Duodenal mucosa (tissue), 2 donors: Measurements from ENCODE around the gene YPEL2.
"Not testable (repeated sequence)": the region's sequence is repeated elsewhere in the genome, so short reads cannot be mapped to it uniquely, and the experiment has no call there.

Source experiments
- H3K27ac ChIP-seq: one replicate; pipeline ENCODE4 v1.7.0; 2013; ENCODE audit warnings: low read depth, low read length
- H3K27me3 ChIP-seq, 2 donors: one replicate each; pipeline ENCODE4 v1.7.0; 2013; ENCODE audit warnings: low read length in 2 of 2, control low read depth in 1 of 2; ENCODE audit not compliant: insufficient read depth in 2 of 2, control insufficient read depth in 1 of 2
- H3K36me3 ChIP-seq, 2 donors: one replicate each; pipeline ENCODE4 v1.7.0; 2013; ENCODE audit warnings: low read length in 2 of 2, control low read depth in 1 of 2; ENCODE audit not compliant: insufficient read depth in 2 of 2, control insufficient read depth in 1 of 2
- H3K4me1 ChIP-seq, 2 donors: one replicate each; pipeline ENCODE4 v1.7.0; 2013; ENCODE audit warnings: low read length in 2 of 2, control low read depth in 1 of 2; ENCODE audit not compliant: insufficient read depth in 2 of 2, control insufficient read depth in 1 of 2
- H3K4me3 ChIP-seq, 2 donors: one replicate each; pipeline ENCODE4 v1.7.0; 2013; ENCODE audit warnings: low read length in 2 of 2, low read depth in 1 of 2
- H3K9ac ChIP-seq, 2 donors: one replicate each; pipeline ENCODE4 v1.7.0; 2013; ENCODE audit warnings: low read length in 2 of 2, low read depth in 1 of 2
- H3K9me3 ChIP-seq, 2 donors: one replicate each; pipeline ENCODE4 v1.7.0; 2013; ENCODE audit warnings: low read length in 2 of 2, control low read depth in 1 of 2; ENCODE audit not compliant: control insufficient read depth in 1 of 2

The YPEL2 gene

DNA sequence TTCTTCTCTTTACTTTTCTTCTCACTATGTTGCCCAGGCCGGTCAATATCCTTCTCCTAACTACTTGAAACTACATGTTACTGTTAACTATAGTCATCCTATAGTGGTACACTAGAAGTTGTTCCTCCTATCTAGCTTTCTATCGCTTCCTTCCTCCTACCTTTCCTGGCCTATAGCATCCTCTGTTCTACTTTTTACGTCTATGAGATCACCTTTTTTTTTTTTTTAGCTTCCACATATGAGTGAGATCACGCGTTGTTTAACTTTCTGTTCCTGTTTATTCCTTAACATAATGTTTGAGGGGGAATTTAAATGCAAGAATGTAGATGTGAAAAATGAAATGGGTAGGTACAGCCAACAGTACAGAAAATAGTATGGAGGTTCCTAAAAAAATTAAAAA is 30.5 kb upstream of the YPEL2 start:
- Histone ChIP-seq H3K9ac (no peak overlapping the region), H3K4me3 (no peak overlapping the region), H3K27ac (no peak overlapping the region), H3K9me3 (no peaks in the 10 kb centered on the region), H3K36me3 (no peaks in the 10 kb centered on the region), H3K4me1 (peaks cover 26 to 29% of the 10 kb centered on the region in 2 donors), H3K27me3 (no peaks in the 10 kb centered on the region)

DNA sequence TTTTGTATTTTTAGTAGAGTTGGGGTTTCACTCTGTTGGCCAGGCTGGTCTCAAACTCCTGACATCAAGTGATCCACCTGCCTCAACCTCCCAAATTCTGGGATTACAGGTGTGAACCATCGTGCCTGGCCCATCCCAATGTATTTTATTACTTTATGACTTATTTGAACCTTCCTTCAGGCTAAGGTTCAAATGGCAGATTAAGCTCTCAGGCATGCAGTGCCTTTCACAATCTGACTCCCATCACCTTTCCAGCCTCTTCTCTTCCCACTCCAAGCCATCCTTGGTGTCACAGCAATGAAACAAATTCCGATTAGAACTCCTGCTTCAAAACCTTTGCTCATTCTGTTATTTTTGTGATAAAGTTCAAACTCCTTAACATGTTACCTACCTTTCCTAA is 26.6 kb upstream of the YPEL2 start:
- Histone ChIP-seq H3K9ac (no peak overlapping the region), H3K36me3 (no peaks in the 10 kb centered on the region), H3K27me3 (no peaks in the 10 kb centered on the region), H3K4me3 (no peak overlapping the region), H3K9me3 (no peaks in the 10 kb centered on the region), H3K27ac (no peak overlapping the region), H3K4me1 (peaks cover 11 to 13% of the 10 kb centered on the region in 2 donors)

DNA sequence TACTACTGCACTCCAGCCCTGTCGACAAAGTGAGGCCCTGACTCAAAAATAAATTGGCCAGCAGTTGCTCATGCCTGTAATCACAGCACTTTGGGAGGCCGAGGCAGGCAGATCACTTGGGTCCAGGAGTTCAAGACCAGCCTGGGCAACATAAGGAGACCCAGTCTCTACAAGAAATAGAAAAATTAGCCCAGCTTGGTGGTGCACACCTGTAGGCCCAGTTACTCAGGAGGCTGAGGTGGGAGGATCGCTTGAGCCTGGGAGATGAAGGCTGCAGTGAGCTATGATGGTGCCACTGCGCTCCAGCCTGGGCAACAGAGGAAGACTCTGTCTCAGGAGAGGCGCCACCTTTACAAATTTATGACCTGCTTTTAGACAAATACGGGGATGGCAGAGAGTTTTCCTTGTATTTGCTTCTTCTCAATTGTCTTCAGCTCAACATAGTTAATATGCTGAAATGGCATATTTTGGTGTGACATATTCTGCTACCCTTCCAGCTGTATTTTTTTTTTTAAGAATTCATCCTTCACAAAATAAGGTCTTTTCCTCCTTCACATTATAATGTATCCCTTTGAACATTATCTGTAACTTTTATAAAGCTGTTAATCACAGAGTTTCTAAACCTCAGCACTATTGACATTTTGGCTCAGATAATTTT is 21.1 kb upstream of the YPEL2 start:
- H3K27me3 ChIP-seq = no peaks in the 10 kb centered on the region
- H3K9me3 ChIP-seq = no peaks in the 10 kb centered on the region
- peaks cover under 1 to 8% of the 10 kb centered on the region in 2 donors for H3K4me1 ChIP-seq
- no peak overlapping the region for H3K27ac ChIP-seq
- no peak overlapping the region for H3K9ac ChIP-seq
- no peak overlapping the region for H3K4me3 ChIP-seq
- no peaks in the 10 kb centered on the region for H3K36me3 ChIP-seq

DNA sequence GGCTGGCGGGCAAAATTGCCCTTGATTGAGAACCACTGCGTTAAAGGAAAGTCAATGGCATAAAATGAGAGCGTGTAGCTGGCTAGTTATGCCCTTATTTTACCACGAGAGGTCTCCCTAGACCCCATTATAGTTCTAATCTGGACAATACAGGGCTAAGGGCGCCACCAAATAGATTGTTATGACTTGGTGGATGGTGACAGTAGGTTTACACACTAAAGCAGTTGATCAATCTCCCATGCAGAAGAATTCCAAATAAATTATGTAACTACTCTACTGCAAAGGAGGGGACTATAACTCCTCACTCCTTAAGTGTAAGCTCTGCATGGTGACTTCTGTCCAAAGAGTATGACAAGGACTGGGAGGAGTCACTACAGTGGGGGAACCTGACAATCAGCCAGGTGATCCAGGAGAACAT is 20.4 kb upstream of the YPEL2 start:
- no peaks in the 10 kb centered on the region for H3K36me3 ChIP-seq
- H3K27ac ChIP-seq = no peak overlapping the region
- no peaks in the 10 kb centered on the region for H3K9me3 ChIP-seq

DNA sequence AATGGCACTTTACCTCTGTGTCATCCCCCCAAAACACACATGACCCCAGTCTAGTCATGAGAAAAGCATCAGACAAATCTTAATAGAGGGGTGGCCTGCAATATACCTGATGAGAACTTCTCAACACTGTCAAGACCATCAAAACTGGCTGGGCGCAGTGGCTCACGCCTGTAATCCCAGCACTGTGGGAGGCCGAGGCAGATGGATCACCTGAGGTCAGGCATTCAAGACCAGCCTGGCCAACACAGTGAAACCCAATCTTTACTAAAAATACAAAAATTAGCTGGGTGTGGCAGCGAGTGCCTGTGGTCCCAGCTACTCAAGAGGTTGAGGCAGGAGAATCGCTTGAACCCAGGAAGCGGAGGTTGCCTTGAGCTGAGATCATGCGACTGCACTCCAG is 19.9 kb upstream of the YPEL2 start:
- H3K27ac ChIP-seq, H3K9me3 ChIP-seq, H3K36me3 ChIP-seq, H3K27me3 ChIP-seq, H3K9ac ChIP-seq, H3K4me3 ChIP-seq, H3K4me1 ChIP-seq: not testable (repeated sequence)

More for the DNA sequence above, 20.4 kb upstream of the YPEL2 start:
- H3K9ac ChIP-seq = no peak overlapping the region
- no peaks in the 10 kb centered on the region for H3K27me3 ChIP-seq
- H3K4me3 ChIP-seq = no peak overlapping the region
- H3K4me1 ChIP-seq = peaks cover 0 to 8% of the 10 kb centered on the region in 2 donors

DNA sequence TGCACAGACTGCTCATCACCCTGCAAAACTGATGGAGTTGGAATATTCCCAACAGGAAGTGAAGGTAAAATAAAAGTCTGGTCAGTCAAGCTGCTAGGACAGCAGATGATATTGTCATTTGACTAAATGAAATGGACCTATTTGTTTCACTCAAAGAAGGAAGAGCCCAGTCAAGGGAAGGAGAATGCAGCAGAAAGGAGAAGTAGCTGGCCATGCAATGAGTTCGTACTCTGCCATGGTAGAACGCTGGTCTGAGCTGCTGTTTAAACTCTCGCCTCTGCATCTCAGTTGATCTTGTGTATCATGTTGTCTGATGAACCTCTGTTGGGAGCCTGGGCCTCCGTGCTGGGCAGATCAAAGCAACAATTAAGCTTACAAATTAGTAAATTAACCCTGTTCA is 15.6 kb upstream of the YPEL2 start:
- no peaks in the 10 kb centered on the region for H3K9me3 ChIP-seq
- H3K4me1 ChIP-seq = peaks cover 0 to 4% of the 10 kb centered on the region in 2 donors
- no peak overlapping the region for H3K27ac ChIP-seq
- no peaks in the 10 kb centered on the region for H3K36me3 ChIP-seq
- no peak overlapping the region for H3K9ac ChIP-seq
- no peaks in the 10 kb centered on the region for H3K27me3 ChIP-seq
- H3K4me3 ChIP-seq = no peak overlapping the region

DNA sequence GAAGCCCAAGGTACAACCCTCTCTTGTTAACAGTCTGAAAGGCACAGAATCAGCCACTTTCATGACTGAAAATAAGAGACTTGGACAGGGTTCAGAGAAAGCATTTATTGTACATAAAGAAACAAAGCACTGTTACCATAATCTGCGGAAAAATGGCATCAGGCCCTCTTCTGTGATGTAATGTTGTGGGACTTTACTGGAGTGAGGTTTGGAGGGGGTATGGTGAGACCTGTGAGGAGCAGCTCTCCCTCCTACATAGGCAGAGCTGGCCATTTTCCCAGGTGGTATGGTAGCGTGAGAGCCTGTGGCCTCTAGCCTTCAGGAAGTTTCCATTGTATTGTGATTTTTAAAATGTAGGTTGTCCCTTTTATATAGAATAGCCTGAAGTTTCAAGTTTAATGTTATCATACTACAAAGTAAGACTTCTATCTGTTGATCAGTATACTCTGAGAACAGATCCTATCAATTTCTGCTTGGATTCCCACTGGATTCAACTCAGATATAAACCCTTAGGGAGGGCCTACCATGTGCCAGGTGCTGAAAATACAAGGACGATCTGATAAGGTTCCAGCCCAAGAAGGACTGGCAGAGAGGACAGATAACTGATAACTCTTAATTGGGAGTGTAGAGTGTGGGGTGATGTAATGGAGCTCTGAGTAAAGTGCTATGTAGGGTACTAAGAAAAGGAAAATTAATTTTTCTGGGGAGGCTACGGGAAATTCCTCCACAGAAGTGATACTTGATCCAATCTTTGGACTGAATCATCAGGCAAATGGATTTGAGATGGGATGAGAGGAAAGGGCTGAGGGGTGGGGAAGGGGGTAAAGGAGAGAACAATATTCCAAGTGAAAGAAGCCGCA is 4.1 kb upstream of the YPEL2 start:
- no peaks in the 10 kb centered on the region for H3K9me3 ChIP-seq
- no peak overlapping the region for H3K4me3 ChIP-seq
- H3K9ac ChIP-seq = no peak overlapping the region
- H3K27ac ChIP-seq = no peak overlapping the region
- H3K27me3 ChIP-seq = no peaks in the 10 kb centered on the region
- H3K4me1 ChIP-seq = peaks cover 24 to 33% of the 10 kb centered on the region in 2 donors
- H3K36me3 ChIP-seq = no peaks in the 10 kb centered on the region

DNA sequence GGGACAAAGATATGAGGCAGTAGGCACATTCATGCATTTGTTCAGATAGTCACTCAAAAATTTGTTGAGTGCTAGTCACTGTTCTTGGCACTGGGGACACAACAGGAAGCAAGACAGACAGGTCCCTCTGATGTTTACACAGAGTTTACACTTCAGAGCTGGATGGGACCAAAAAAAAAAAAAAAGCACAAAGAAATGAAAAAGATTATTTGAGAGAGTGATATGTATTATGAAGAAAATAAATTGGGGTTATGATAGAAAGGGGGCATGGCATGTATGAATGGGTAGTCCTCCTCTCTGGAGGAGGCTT is 3.5 kb upstream of the YPEL2 start:
- Histone ChIP-seq H3K27me3 (no peaks in the 10 kb centered on the region), H3K9me3 (no peaks in the 10 kb centered on the region), H3K4me1 (peaks cover 28 to 36% of the 10 kb centered on the region in 2 donors), H3K9ac (no peak overlapping the region), H3K36me3 (no peaks in the 10 kb centered on the region), H3K4me3 (no peak overlapping the region), H3K27ac (no peak overlapping the region)

DNA sequence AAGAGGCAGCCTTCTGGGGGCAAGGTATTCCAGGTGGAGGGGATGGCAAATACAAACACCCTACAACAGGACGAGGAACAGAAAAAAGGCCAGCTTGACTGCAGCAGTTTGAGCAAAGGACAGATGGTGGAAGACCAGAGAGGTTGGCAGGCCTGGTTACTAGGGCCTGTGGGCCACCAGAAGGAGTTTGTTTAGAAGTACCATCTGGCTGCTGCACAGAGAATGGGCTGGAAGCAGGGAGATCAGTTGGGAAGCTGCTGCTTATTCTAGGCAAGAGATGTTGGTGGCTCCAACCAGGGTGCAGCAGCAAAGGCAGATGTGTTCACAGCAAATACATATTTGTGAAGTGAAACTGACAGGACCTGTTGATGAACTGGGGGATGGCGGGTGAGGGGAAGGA is 2.9 kb upstream of the YPEL2 start:
- no peaks in the 10 kb centered on the region for H3K27me3 ChIP-seq
- peaks cover 35 to 42% of the 10 kb centered on the region in 2 donors for H3K4me1 ChIP-seq
- H3K9ac ChIP-seq = no peak overlapping the region
- H3K4me3 ChIP-seq = no peak overlapping the region
- H3K9me3 ChIP-seq = no peaks in the 10 kb centered on the region
- no peak overlapping the region for H3K27ac ChIP-seq
- H3K36me3 ChIP-seq = no peaks in the 10 kb centered on the region

DNA sequence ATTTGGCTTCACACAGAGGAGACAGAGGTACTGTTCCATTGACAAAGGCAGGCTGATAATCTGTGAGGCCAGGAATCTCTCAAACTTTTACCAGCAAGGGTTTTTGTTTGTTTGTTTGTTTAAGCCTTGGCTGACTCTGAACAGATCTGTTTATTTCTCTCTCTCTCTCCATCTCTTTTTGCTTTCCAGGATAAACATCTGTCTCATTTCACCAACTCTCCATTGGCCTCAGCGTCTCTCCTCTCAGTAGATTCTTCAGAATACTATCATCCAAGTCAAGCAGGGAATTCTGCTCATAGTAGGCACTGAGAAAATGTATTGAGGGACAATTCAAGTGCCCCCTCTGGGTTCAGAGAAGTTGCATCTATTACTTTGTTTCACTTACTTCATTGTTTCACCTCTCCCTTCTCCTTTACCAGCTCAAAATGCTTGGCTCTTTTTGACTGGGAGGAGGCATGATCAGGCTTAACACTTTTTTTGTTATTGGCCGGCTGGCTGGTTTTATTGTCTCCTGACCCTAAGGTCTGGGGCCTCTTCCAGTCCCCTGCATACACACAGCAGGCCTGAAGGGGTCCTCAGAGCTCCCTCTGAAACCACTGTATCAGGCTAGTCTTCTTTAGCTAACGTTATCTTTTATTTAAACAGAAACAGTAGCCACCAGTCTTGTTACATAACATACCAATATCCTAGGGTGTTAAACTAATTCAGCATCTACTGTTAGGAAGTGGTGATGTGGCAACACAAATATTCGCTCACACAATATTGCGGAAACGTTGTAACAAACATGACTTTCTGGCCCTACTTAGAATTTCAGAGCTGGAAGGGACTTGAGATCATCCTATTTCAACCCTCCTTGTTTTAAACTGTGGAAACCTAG is 2.0 kb upstream of the YPEL2 start:
- Histone ChIP-seq H3K4me1 (peaks cover 41 to 48% of the 10 kb centered on the region in 2 donors), H3K9me3 (no peaks in the 10 kb centered on the region), H3K27ac (no peak overlapping the region), H3K36me3 (no peaks in the 10 kb centered on the region), H3K9ac (peak overlapping the region in 1 of 2 donors; percentile 12), H3K4me3 (no peak overlapping the region), H3K27me3 (no peaks in the 10 kb centered on the region)
